Measurements from ENCODE around the gene LTBP1.

Gene LTBP1

GRCh38 chr2:33378556-33379210, 431.9 kb downstream of the LTBP1 start:
- TF ChIP-seq, protein P1, sequence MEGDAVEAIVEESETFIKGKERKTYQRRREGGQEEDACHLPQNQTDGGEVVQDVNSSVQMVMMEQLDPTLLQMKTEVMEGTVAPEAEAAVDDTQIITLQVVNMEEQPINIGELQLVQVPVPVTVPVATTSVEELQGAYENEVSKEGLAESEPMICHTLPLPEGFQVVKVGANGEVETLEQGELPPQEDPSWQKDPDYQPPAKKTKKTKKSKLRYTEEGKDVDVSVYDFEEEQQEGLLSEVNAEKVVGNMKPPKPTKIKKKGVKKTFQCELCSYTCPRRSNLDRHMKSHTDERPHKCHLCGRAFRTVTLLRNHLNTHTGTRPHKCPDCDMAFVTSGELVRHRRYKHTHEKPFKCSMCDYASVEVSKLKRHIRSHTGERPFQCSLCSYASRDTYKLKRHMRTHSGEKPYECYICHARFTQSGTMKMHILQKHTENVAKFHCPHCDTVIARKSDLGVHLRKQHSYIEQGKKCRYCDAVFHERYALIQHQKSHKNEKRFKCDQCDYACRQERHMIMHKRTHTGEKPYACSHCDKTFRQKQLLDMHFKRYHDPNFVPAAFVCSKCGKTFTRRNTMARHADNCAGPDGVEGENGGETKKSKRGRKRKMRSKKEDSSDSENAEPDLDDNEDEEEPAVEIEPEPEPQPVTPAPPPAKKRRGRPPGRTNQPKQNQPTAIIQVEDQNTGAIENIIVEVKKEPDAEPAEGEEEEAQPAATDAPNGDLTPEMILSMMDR (conservative IDR thresholded peaks at IDR 0.05; ENCODE audit: low read depth, low read length) = no peak
- H3K4me3 ChIP-seq (ENCODE audit: low read length) = no peak overlapping the region
- DNase-seq (ENCODE audit: low read depth) = peak; percentile 69

DNA sequence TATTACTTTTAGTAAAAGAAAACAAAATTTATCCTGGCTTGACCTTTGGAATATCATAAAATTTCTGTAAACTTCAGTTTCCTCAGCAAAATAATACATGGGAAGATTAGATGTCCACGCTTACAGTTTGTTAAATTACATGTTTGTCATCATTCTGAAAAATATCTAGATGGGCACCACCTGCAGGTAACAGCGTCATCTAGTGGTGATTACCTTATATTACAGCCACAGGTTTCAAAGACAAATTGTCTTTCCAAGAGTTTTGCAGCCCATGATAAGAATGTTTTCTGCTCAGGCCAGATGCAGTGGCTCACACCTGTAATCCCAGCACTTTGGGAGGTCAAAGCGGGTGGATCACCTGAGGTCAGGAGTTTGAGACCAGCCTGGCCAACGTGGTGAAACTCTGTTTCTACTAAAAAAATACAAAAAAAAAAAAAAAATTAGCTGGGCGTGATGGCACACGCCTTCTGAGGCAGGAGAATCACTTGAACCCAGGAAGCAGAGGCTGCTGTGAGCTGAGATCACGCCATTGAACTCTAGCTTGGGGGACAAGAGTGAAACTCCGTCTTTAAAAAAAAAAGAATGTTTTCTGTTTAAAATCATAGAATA, 433.4 kb downstream of the LTBP1 start:
- H3K4me3 ChIP-seq (ENCODE audit: low read length) = no peak overlapping the region
- no peak for DNase-seq (ENCODE audit: low read depth)
- TF ChIP-seq, protein P1 (conservative IDR thresholded peaks at IDR 0.05; ENCODE audit: low read depth, low read length) = peak; percentile 60

DNA sequence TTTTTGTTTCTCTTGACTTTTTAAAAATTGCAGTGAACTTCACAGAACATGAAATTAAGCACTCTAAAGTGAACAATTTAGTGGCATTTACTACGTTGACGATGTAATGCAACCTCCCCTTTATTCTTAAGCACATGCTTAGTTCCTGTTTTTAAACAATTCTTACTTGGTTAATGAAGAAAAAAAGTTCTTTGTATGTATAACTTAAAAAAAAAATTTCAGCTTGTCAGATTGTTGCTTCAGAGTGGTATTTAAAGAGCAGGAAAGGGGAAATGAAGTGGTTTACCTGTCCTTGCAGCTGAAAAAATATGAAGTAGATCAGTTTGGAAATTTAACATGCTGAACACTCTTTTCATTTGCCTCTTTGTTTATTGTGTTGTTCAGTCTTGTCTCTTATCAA, 434.0 kb downstream of the LTBP1 start:
- TF ChIP-seq, protein P1 (conservative IDR thresholded peaks at IDR 0.05; ENCODE audit: low read depth, low read length) = no peak
- no peak for DNase-seq (ENCODE audit: low read depth)

GRCh38 chr2:33381301-33381858, 434.6 kb downstream of the LTBP1 start:
- no peak for DNase-seq (ENCODE audit: low read depth)
- TF ChIP-seq, protein P1 (conservative IDR thresholded peaks at IDR 0.05; ENCODE audit: low read depth, low read length) = no peak
- H3K4me3 ChIP-seq (ENCODE audit: low read length) = no peak overlapping the region

More for the DNA sequence above, 434.0 kb downstream of the LTBP1 start:
- no peak overlapping the region for H3K4me3 ChIP-seq (ENCODE audit: low read length)

- DNase-seq (ENCODE audit: low read depth) = no peak
- TF ChIP-seq, protein P1 (conservative IDR thresholded peaks at IDR 0.05; ENCODE audit: low read depth, low read length) = no peak
- H3K4me3 ChIP-seq (ENCODE audit: low read length) = no peak overlapping the region
Observed at GRCh38 chr2:33383855-33384598, 437.3 kb downstream of the LTBP1 start.

DNA sequence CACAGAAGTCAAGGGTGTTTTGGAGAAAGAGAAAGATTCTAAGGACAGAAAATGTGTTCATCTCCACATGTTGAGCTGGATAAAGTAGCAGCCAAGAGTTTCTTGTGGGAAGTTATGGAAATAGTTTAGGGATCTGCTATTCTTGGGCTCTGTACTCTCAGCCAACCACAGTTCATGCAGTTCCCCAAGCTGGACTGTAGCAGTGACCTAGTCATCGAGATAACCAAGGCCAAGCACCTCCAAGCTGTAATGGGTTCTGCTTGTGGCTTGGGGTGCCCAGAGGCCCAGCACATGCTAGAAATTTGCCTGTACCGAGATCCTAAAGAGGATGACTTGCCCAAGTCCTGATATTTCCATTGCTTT, 437.8 kb downstream of the LTBP1 start:
- no peak for DNase-seq (ENCODE audit: low read depth)
- TF ChIP-seq, protein P1 (conservative IDR thresholded peaks at IDR 0.05; ENCODE audit: low read depth, low read length) = no peak
- H3K4me3 ChIP-seq (ENCODE audit: low read length) = no peak overlapping the region
